HEK293 (cell line): Measurements from ENCODE around the gene DPP6.

Experiments used
- CTCF ChIA-PET: fragments of 350-600 bp; formaldehyde crosslinking; extraction: SDS; loops from one replicate; lab custom pipeline; 2021; ENCODE audit warnings: antibody characterized with exemption; lab: Yijun Ruan, JAX
- POLR2A ChIA-PET: fragments of 300-600 bp; formaldehyde crosslinking; extraction: SDS; loops from one replicate; lab custom pipeline; 2020; ENCODE audit warnings: antibody characterized with exemption, inconsistent platforms; lab: Yijun Ruan, JAX
- H3K27ac ChIP-seq: fragments of 200-500 bp; sonication (Bioruptor generic); 2 replicates; pipeline ENCODE4 v1.5.1; 2014; ENCODE audit warnings: low read depth, low read length, control low read depth, inconsistent platforms; ENCODE audit errors: extremely low read depth
- H3K36me3 ChIP-seq, 2 experiments: fragments of 200-500 bp in 1 of 2; sonication (Bioruptor generic) in 1 of 2; 1 replicate in 1 of 2; 2 replicates in 1 of 2; pipeline ENCODE4 v1.5.1; 2014 to 2017; ENCODE audit warnings: inconsistent platforms in 2 of 2, low read length in 2 of 2; ENCODE audit not compliant: control insufficient read depth in 2 of 2, insufficient read depth in 1 of 2
- H3K4me1 ChIP-seq: fragments of 200-500 bp; sonication (Bioruptor generic); 2 replicates; pipeline ENCODE4 v1.5.1; 2014; ENCODE audit warnings: mild to moderate bottlenecking, low read length, inconsistent platforms; ENCODE audit not compliant: control insufficient read depth, insufficient read depth
- H3K4me3 ChIP-seq: 2 replicates; pipeline ENCODE4 v1.5.1; 2011; ENCODE audit warnings: low read depth, mild to moderate bottlenecking, control low read depth, low read length, moderate library complexity
- H3K9me3 ChIP-seq: fragments of 200-500 bp; sonication (Bioruptor generic); 2 replicates; pipeline ENCODE4 v1.5.1; 2014; ENCODE audit warnings: low read depth, low read length, inconsistent platforms; ENCODE audit not compliant: control insufficient read depth, insufficient read depth
- AEBP2 ChIP-seq: fragments of 450-650 bp; formaldehyde crosslinking; IDR thresholded peaks from 2 replicates; pipeline ENCODE4 v1.5.1; 2016; ENCODE audit warnings: missing biosample characterization, missing genetic modification characterization, borderline replicate concordance
- PRDM2 ChIP-seq: fragments of 450-650 bp; formaldehyde crosslinking; IDR thresholded peaks from 2 replicates; pipeline ENCODE4 v1.5.1; 2016; ENCODE audit warnings: missing biosample characterization, missing genetic modification characterization, borderline replicate concordance
- REST ChIP-seq: fragments of 450-650 bp; formaldehyde crosslinking; IDR thresholded peaks from 2 replicates; pipeline ENCODE4 v1.5.1; 2016; ENCODE audit warnings: missing biosample characterization, missing genetic modification characterization
- SCRT2 ChIP-seq: fragments of 450-650 bp; formaldehyde crosslinking; IDR thresholded peaks from 2 replicates; pipeline ENCODE4 v1.5.1; 2016; ENCODE audit warnings: missing biosample characterization, missing genetic modification characterization
- ZBTB49 ChIP-seq: fragments of 450-650 bp; formaldehyde crosslinking; IDR thresholded peaks from 2 replicates; pipeline ENCODE4 v1.5.1; 2016; ENCODE audit warnings: missing biosample characterization, missing genetic modification characterization, low read depth
- ZEB2 ChIP-seq: fragments of 450-650 bp; formaldehyde crosslinking; IDR thresholded peaks from 2 replicates; pipeline ENCODE4 v1.5.1; 2016; ENCODE audit warnings: missing biosample characterization, missing genetic modification characterization
- ZFP41 ChIP-seq: fragments of 450-650 bp; formaldehyde crosslinking; IDR thresholded peaks from 2 replicates; pipeline ENCODE4 v1.5.1; 2016; ENCODE audit warnings: missing biosample characterization, missing genetic modification characterization, borderline replicate concordance
- ZNF121 ChIP-seq: fragments of 450-650 bp; formaldehyde crosslinking; IDR thresholded peaks from 2 replicates; pipeline ENCODE4 v1.5.1; 2016; ENCODE audit warnings: missing biosample characterization, missing genetic modification characterization
- ZNF146 ChIP-seq: fragments of 450-650 bp; formaldehyde crosslinking; IDR thresholded peaks from 2 replicates; pipeline ENCODE4 v1.5.1; 2016; ENCODE audit warnings: missing biosample characterization, missing genetic modification characterization
- ZNF223 ChIP-seq: fragments of 450-650 bp; formaldehyde crosslinking; IDR thresholded peaks from 2 replicates; pipeline ENCODE4 v1.5.1; 2016; ENCODE audit warnings: missing biosample characterization, missing genetic modification characterization
- ZNF354C ChIP-seq: fragments of 450-650 bp; formaldehyde crosslinking; IDR thresholded peaks from 2 replicates; pipeline ENCODE4 v1.5.1; 2016; ENCODE audit warnings: missing biosample characterization, missing genetic modification characterization, low read depth, borderline replicate concordance
- ZNF48 ChIP-seq: fragments of 450-650 bp; formaldehyde crosslinking; IDR thresholded peaks from 2 replicates; pipeline ENCODE4 v1.5.1; 2016; ENCODE audit warnings: missing biosample characterization, missing genetic modification characterization
- ZNF548 ChIP-seq: fragments of 450-650 bp; formaldehyde crosslinking; IDR thresholded peaks from 2 replicates; pipeline ENCODE4 v1.5.1; 2016; ENCODE audit warnings: missing biosample characterization, missing genetic modification characterization
- ZNF624 ChIP-seq: fragments of 450-650 bp; formaldehyde crosslinking; IDR thresholded peaks from 2 replicates; pipeline ENCODE4 v1.5.1; 2017; ENCODE audit warnings: missing biosample characterization, missing genetic modification characterization
- ZNF645 ChIP-seq: fragments of 450-650 bp; formaldehyde crosslinking; IDR thresholded peaks from 2 replicates; pipeline ENCODE4; 2016; ENCODE audit warnings: missing biosample characterization, missing genetic modification characterization
- ZNF664 ChIP-seq: fragments of 450-650 bp; formaldehyde crosslinking; IDR thresholded peaks from 2 replicates; pipeline ENCODE4 v1.5.1; 2016; ENCODE audit warnings: missing biosample characterization, missing genetic modification characterization
- ZNF768 ChIP-seq: fragments of 450-650 bp; formaldehyde crosslinking; IDR thresholded peaks from 2 replicates; pipeline ENCODE4 v1.5.1; 2018; ENCODE audit warnings: missing biosample characterization, mild to moderate bottlenecking, missing genetic modification characterization
- ZNF837 ChIP-seq: fragments of 450-650 bp; formaldehyde crosslinking; IDR thresholded peaks from 2 replicates; pipeline ENCODE4 v1.5.1; 2016; ENCODE audit warnings: missing biosample characterization, missing genetic modification characterization
- ZSCAN23 ChIP-seq: fragments of 450-650 bp; formaldehyde crosslinking; IDR thresholded peaks from 2 replicates; pipeline ENCODE4 v1.5.1; 2016; ENCODE audit warnings: missing biosample characterization, missing genetic modification characterization
- TF ChIP-seq, protein P1 (sequence below): fragments of 450-650 bp; formaldehyde crosslinking; IDR thresholded peaks from 2 replicates; pipeline ENCODE4 v1.5.1; 2016; ENCODE audit warnings: missing biosample characterization, missing genetic modification characterization

DPP6 gene

GRCh38 chr7:154553711-154554265 is 501.6 kb downstream of the DPP6 start (continued):
- TF ChIP-seq PRDM2 (tag by site-specific recombination) (no peak), AEBP2 (tag by site-specific recombination) (no peak), ZNF548 (tag by site-specific recombination) (no peak), ZNF121 (tag by site-specific recombination) (no peak), REST (tag by site-specific recombination) (no peak)
- TF ChIP-seq, all 188 proteins: peak for 0

- CTCF ChIA-PET, result no interaction called here
- TF ChIP-seq ZNF146 (tag by site-specific recombination) (no peak), ZFP41 (tag by site-specific recombination) (no peak), ZNF48 (tag by site-specific recombination) (no peak), ZNF768 (tag by site-specific recombination) (no peak), ZNF837 (tag by site-specific recombination) (no peak), ZNF645 (tag by site-specific recombination) (no peak), ZNF354C (tag by site-specific recombination) (no peak), ZNF664 (tag by site-specific recombination) (no peak), ZSCAN23 (no peak), ZNF624 (tag by site-specific recombination) (no peak), ZBTB49 (tag by site-specific recombination) (no peak), ZNF223 (no peak), SCRT2 (no peak), ZEB2 (tag by site-specific recombination) (no peak)
- TF ChIP-seq, protein P1, sequence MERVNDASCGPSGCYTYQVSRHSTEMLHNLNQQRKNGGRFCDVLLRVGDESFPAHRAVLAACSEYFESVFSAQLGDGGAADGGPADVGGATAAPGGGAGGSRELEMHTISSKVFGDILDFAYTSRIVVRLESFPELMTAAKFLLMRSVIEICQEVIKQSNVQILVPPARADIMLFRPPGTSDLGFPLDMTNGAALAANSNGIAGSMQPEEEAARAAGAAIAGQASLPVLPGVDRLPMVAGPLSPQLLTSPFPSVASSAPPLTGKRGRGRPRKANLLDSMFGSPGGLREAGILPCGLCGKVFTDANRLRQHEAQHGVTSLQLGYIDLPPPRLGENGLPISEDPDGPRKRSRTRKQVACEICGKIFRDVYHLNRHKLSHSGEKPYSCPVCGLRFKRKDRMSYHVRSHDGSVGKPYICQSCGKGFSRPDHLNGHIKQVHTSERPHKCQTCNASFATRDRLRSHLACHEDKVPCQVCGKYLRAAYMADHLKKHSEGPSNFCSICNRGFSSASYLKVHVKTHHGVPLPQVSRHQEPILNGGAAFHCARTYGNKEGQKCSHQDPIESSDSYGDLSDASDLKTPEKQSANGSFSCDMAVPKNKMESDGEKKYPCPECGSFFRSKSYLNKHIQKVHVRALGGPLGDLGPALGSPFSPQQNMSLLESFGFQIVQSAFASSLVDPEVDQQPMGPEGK, result no peak
Observed at GRCh38 chr7:154559454-154559853, 507.3 kb downstream of the DPP6 start.

More at GRCh38 chr7:154559454-154559853, 507.3 kb downstream of the DPP6 start:
- no peaks in the 10 kb centered on the region for H3K9me3 ChIP-seq
- POLR2A ChIA-PET, result no interaction called here
- H3K4me3 ChIP-seq, result no peak overlapping the region
- no peak overlapping the region for H3K27ac ChIP-seq
- no peaks in the 10 kb centered on the region for H3K4me1 ChIP-seq
- no peaks in the 10 kb centered on the region for H3K36me3 ChIP-seq
